Endothelial cell (in vitro differentiated cells): ENCODE results near the gene CD63. TPM values are rescaled to one million over a fixed set of nuclear protein-coding genes. Genes with fewer than 3 reads are reported as not detected.

Source experiments
- DNase-seq: peaks from one replicate; pipeline ENCODE4 v3.0.0; 2021; ENCODE audit warnings: low spot score
- H3K27ac Mint-ChIP-seq: one replicate; pipeline ENCODE4 v1.8.0; 2021; ENCODE audit warnings: mixed read lengths, inconsistent platforms; ENCODE audit not compliant: unreplicated experiment
- H3K27me3 Mint-ChIP-seq: one replicate; pipeline ENCODE4 v1.8.0; 2021; ENCODE audit warnings: mild to moderate bottlenecking, moderate library complexity, mixed read lengths, inconsistent platforms; ENCODE audit not compliant: unreplicated experiment
- H3K36me3 Mint-ChIP-seq: one replicate; pipeline ENCODE4 v1.8.0; 2021; ENCODE audit warnings: mild to moderate bottlenecking, low read depth, mixed read lengths, inconsistent platforms; ENCODE audit not compliant: unreplicated experiment
- H3K4me1 Mint-ChIP-seq: one replicate; pipeline ENCODE4 v1.8.0; 2021; ENCODE audit warnings: mild to moderate bottlenecking, mixed read lengths, inconsistent platforms; ENCODE audit not compliant: unreplicated experiment
- H3K4me3 Mint-ChIP-seq: one replicate; pipeline ENCODE4 v1.8.0; 2021; ENCODE audit warnings: mild to moderate bottlenecking, mixed read lengths, inconsistent platforms; ENCODE audit not compliant: unreplicated experiment
- H3K9me3 Mint-ChIP-seq: one replicate; pipeline ENCODE4 v1.8.0; 2021; ENCODE audit warnings: mixed read lengths, inconsistent platforms; ENCODE audit not compliant: unreplicated experiment
- CTCF ChIP-seq: fragments of 200-600 bp; sonication (generic); IDR thresholded peaks from one replicate; pipeline ENCODE4 v1.5.0; 2021; ENCODE audit warnings: antibody characterized with exemption; ENCODE audit not compliant: unreplicated experiment
- total RNA-seq: library from RNA; stranded (reverse); fragmentation: NEBNext Ultra II Directional; extraction: Animal tissue kit (Norgen Biotek cat#: 25700); gene quantifications from one replicate; pipeline ENCODE4 v1.2.1, GENCODE V29; 2021; ENCODE audit not compliant: unreplicated experiment

The CD63 gene
- total RNA-seq, 1 donor from 2014 or later: 1,134 TPM

GRCh38 chr12:55679691-55680090 lies 49.1 kb downstream of the CD63 start:
- TF ChIP-seq CTCF: no peak
- no peak overlapping the region for H3K4me3 Mint-ChIP-seq
- no peak for DNase-seq

GRCh38 chr12:55676707-55677106 lies 52.1 kb downstream of the CD63 start:
- Mint-ChIP-seq H3K27ac (no peak overlapping the region), H3K9me3 (no peaks in the 10 kb centered on the region), H3K4me3 (no peak overlapping the region), H3K4me1 (peaks cover 6% of the 10 kb centered on the region), H3K27me3 (peaks cover 5% of the 10 kb centered on the region), H3K36me3 (no peaks in the 10 kb centered on the region)
- no peak for DNase-seq
- TF ChIP-seq CTCF: no peak

More at GRCh38 chr12:55679691-55680090, 49.1 kb downstream of the CD63 start:
- Mint-ChIP-seq H3K9me3 (no peaks in the 10 kb centered on the region), H3K27me3 (peaks cover 5% of the 10 kb centered on the region), H3K36me3 (no peaks in the 10 kb centered on the region), H3K27ac (no peak overlapping the region), H3K4me1 (peaks cover 7% of the 10 kb centered on the region)

GRCh38 chr12:55675666-55676065 lies 53.1 kb downstream of the CD63 start:
- Mint-ChIP-seq H3K9me3 (no peaks in the 10 kb centered on the region), H3K27me3 (peaks cover 8% of the 10 kb centered on the region), H3K4me1 (no peaks in the 10 kb centered on the region), H3K27ac (no peak overlapping the region), H3K4me3 (no peak overlapping the region), H3K36me3 (no peaks in the 10 kb centered on the region)
- no peak for TF ChIP-seq CTCF
- DNase-seq: no peak

Other genes with a start within 250 kb of the CD63 start
- gene OR6C68, start 236.6 kb downstream of the CD63 start, total RNA-seq: not detected
- gene OR6C4, start 179.4 kb downstream of the CD63 start, total RNA-seq: not detected
- not detected for gene OR2AP1, start 156.5 kb downstream of the CD63 start, total RNA-seq
- gene OR10P1, start 92.1 kb downstream of the CD63 start, total RNA-seq: not detected
- gene ITGA7, start 21.1 kb downstream of the CD63 start, total RNA-seq: 4.0 TPM
- gene BLOC1S1, start 13.0 kb downstream of the CD63 start, total RNA-seq: 66.5 TPM
- 4.4 TPM for gene RDH5, start 8.6 kb downstream of the CD63 start, total RNA-seq
- 9.3 TPM for gene GDF11, start 14.1 kb upstream of the CD63 start, total RNA-seq
- 76.6 TPM for gene SARNP, start 88.7 kb upstream of the CD63 start, total RNA-seq
- gene ORMDL2, start 89.0 kb upstream of the CD63 start, total RNA-seq: 33.9 TPM
- 32.5 TPM for gene DNAJC14, start 100.6 kb upstream of the CD63 start, total RNA-seq
- 0.15 TPM for gene MMP19, start 113.9 kb upstream of the CD63 start, total RNA-seq
- gene PYM1, start 198.9 kb upstream of the CD63 start, total RNA-seq: 58.6 TPM
- 70.1 TPM for gene DGKA, start 202.2 kb upstream of the CD63 start, total RNA-seq
- gene PMEL, start 237.0 kb upstream of the CD63 start, total RNA-seq: 136 TPM
- gene CDK2, start 237.8 kb upstream of the CD63 start, total RNA-seq: 43.0 TPM
- 130 TPM for gene RAB5B, start 245.1 kb upstream of the CD63 start, total RNA-seq